ENCODE data around the gene REL. TPM values are rescaled to one million over a fixed set of nuclear protein-coding genes. Genes with fewer than 3 reads are reported as not detected.

Gene REL
- total and polyA plus RNA-seq, 9 of the 15 experiments (the other 6 are each of a cell fraction or from before 2014, with no cell fraction given) = 0.63 to 8.6 (median 6.3) TPM

GRCh38 chr2:60881047-60881932, at the start of gene REL (continued):
- TF ChIP-seq ZNF592 (IDR thresholded peaks at IDR 0.05) (no peak), TBL1XR1 (IDR thresholded peaks at IDR 0.05; ENCODE audit: low read length in 2 of 2) (no peak), MED1 (CRISPR knock-in tag; IDR thresholded peaks at IDR 0.05; ENCODE audit: borderline replicate concordance) (no peak), TCF7L2 (IDR thresholded peaks at IDR 0.05; ENCODE audit: low read depth, low read length) (no peak), REST (IDR thresholded peaks at IDR 0.05; ENCODE audit: borderline replicate concordance) (peak; percentile 31), REST (CRISPR knock-in tag; IDR thresholded peaks at IDR 0.05; ENCODE audit: low read depth) (0 out of 2 replicates have a peak, but pooled peaks have one; percentile 50), JUND (IDR thresholded peaks at IDR 0.05; ENCODE audit: borderline replicate concordance, low read depth, low read length) (peak; percentile 59), JUND (tag; IDR thresholded peaks at IDR 0.05; ENCODE audit: borderline replicate concordance, low read depth, low read length) (no peak; the same call in 2 of the 3 replicates), ZNF124 (CRISPR knock-in tag; IDR thresholded peaks at IDR 0.05) (no peak), C11orf30 (IDR thresholded peaks at IDR 0.05; ENCODE audit: low read depth) (no peak), CREB1 (IDR thresholded peaks at IDR 0.05) (peak; percentile 93), CREB1 (CRISPR knock-in tag; IDR thresholded peaks at IDR 0.05) (peak; percentile 76), KHSRP (IDR thresholded peaks at IDR 0.05) (no peak), HMBOX1 (IDR thresholded peaks at IDR 0.05) (no peak), NR2F6 (CRISPR knock-in tag; IDR thresholded peaks at IDR 0.05) (no peak), EP300 (IDR thresholded peaks at IDR 0.05; ENCODE audit: low read length) (no peak)
